ENCODE results near the gene CYP21A2.
"Not testable (repeated sequence)": the region's sequence is repeated elsewhere in the genome, so short reads cannot be mapped to it uniquely, and the experiment has no call there.

The CYP21A2 gene

DNA sequence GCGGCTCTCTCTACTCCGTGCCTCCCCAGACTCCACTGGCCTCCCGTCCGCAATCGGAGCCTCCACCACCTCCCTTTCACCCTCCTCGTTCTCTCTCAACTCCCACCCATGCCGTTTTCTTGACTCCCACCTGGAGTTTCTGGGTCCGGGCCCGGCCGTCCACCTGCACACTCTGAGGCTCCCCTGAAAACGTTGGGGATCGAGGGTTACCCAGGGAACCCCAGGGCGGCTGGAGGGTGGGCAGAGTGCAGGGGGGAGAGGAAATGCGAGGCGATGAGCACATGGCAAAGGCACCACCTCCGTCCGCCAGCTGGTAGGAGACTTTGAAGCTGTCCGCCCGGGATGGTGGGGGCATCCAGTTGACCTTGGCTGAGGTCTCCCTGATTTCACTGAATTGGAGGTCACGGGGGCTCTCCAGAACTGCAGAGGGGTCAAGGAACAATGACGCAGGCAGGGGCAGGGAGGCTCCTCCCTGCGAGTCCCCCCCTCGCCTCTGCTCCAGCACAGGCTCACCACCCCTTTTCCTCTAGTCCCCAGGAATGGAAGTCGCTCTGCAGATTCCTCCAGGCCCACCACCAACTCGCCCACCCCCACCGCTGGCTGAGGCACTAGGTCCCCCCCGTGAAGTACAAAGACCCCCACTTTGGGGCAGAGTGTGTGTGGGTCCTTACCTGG is 27.2 kb upstream of the CYP21A2 start:
- not testable (repeated sequence) for H3K4me3 ChIP-seq (replicated peaks; ENCODE audit: low read depth, low read length); H3K27me3 ChIP-seq (replicated peaks; ENCODE audit: control insufficient read depth, insufficient read depth, low read length); H3K36me3 ChIP-seq (ENCODE audit: control insufficient read depth, insufficient read depth, low read length); DNase-seq (ENCODE audit: extremely low read depth, insufficient read length)

- H3K27me3 ChIP-seq (replicated peaks; ENCODE audit: control insufficient read depth, insufficient read depth, low read length); H3K36me3 ChIP-seq (ENCODE audit: control insufficient read depth, insufficient read depth, low read length); DNase-seq (ENCODE audit: extremely low read depth, insufficient read length); H3K4me3 ChIP-seq (replicated peaks; ENCODE audit: low read depth, low read length): not testable (repeated sequence)
Measured at GRCh38 chr6:32012941-32013617, 25.1 kb upstream of the CYP21A2 start.

- H3K36me3 ChIP-seq (ENCODE audit: control insufficient read depth, insufficient read depth, low read length); DNase-seq (ENCODE audit: extremely low read depth, insufficient read length); H3K27me3 ChIP-seq (replicated peaks; ENCODE audit: control insufficient read depth, insufficient read depth, low read length); H3K4me3 ChIP-seq (replicated peaks; ENCODE audit: low read depth, low read length): not testable (repeated sequence)
Measured at GRCh38 chr6:32013738-32014137, 24.5 kb upstream of the CYP21A2 start.

DNA sequence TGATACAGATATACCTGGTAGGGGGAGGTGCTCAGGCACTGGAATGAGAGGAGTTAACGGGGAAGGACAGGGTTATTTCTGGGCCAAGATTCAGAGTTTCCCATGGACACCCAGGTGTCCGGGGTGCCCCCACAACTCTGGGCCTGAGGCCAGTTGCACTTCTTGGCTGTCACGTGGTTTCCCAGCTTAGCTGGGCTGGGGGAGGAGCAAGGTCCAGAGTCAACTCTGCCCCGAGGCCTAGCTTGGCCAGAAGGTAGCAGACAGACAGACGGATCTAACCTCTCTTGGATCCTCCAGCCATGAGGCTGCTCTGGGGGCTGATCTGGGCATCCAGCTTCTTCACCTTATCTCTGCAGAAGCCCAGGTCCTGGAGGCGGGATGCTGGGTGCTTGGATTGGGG is 23.7 kb upstream of the CYP21A2 start, which contains the start of gene C4B:
TSS of gene C4B (plus strand) at position 249 of the 400 bp plus-strand sequence. CDS start at position 300, 51 bp downstream.
- not testable (repeated sequence) for H3K27me3 ChIP-seq (replicated peaks; ENCODE audit: control insufficient read depth, insufficient read depth, low read length); H3K4me3 ChIP-seq (replicated peaks; ENCODE audit: low read depth, low read length); DNase-seq (ENCODE audit: extremely low read depth, insufficient read length); H3K36me3 ChIP-seq (ENCODE audit: control insufficient read depth, insufficient read depth, low read length)

DNA sequence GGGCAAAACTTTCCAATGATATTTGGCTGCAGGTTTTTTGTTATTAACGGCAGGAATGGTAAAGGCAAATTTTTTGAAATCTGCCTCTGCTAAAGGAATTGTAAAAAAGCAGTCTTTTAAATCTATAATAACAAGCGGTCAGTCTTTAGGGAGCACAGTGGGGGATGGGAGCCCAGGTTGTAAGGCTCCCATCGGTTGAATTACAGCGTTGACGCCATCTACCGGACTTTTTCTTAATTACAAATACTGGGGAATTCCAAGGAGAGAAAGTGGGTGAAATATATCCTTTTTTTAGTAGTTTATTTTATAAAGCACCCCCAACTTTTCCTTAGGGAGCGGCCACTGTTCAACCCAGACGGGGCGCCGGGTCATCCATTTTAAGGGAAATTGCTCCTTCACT is 16.1 kb upstream of the CYP21A2 start:
- DNase-seq (ENCODE audit: extremely low read depth, insufficient read length); H3K36me3 ChIP-seq (ENCODE audit: control insufficient read depth, insufficient read depth, low read length); H3K4me3 ChIP-seq (replicated peaks; ENCODE audit: low read depth, low read length); H3K27me3 ChIP-seq (replicated peaks; ENCODE audit: control insufficient read depth, insufficient read depth, low read length): not testable (repeated sequence)

GRCh38 chr6:32028631-32029030 is 9.6 kb upstream of the CYP21A2 start:
- DNase-seq (ENCODE audit: extremely low read depth, insufficient read length); H3K36me3 ChIP-seq (ENCODE audit: control insufficient read depth, insufficient read depth, low read length); H3K27me3 ChIP-seq (replicated peaks; ENCODE audit: control insufficient read depth, insufficient read depth, low read length); H3K4me3 ChIP-seq (replicated peaks; ENCODE audit: low read depth, low read length): not testable (repeated sequence)

DNA sequence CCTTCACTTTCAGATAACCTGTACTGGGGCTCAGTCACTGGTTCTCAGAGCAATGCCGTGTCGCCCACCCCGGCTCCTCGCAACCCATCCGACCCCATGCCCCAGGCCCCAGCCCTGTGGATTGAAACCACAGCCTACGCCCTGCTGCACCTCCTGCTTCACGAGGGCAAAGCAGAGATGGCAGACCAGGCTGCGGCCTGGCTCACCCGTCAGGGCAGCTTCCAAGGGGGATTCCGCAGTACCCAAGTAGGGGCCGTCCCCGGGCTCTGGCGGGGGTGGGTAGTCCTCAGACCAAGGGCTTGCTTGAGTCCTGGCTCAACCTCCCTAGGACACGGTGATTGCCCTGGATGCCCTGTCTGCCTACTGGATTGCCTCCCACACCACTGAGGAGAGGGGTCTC is 8.7 kb upstream of the CYP21A2 start:
- H3K36me3 ChIP-seq (ENCODE audit: control insufficient read depth, insufficient read depth, low read length), result not testable (repeated sequence)

DNA sequence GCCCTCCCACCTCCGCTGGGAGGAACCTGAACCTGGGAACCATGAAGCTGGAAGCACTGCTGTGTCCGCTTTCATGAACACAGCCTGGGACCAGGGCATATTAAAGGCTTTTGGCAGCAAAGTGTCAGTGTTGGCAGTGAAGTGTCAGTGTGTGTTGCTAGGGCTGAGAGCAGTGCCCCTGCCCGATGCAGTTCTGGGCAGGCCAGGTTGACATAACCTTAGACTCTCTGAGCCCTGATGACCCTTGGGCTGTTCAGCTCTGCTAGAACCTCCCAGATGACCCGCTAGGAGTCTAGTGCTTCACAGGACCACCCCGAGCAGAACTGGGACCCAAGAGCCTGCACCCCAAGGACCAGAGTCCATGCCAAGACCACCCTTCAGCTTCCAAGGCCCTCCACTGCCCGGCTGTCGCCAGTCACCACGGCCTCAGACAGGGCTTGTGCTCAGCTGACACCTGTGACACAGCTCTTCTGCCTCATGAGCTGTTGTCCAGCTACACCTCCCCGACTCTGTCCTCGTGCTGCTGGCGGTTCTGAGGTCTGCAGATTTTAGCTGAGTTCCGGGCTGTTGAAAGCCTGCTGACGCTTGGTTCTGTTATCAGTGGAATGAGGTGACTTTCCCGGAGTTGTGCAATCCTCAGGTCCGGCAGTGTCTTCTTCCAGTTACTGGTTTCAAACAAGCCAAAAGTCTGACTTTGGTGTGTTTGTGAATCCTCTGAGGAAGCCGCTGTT is 2.8 kb upstream of the CYP21A2 start:
- not testable (repeated sequence) for H3K27me3 ChIP-seq (replicated peaks; ENCODE audit: control insufficient read depth, insufficient read depth, low read length); H3K36me3 ChIP-seq (ENCODE audit: control insufficient read depth, insufficient read depth, low read length); H3K4me3 ChIP-seq (replicated peaks; ENCODE audit: low read depth, low read length); DNase-seq (ENCODE audit: extremely low read depth, insufficient read length)

More for the DNA sequence above, 8.7 kb upstream of the CYP21A2 start:
- H3K27me3 ChIP-seq (replicated peaks; ENCODE audit: control insufficient read depth, insufficient read depth, low read length); H3K4me3 ChIP-seq (replicated peaks; ENCODE audit: low read depth, low read length); DNase-seq (ENCODE audit: extremely low read depth, insufficient read length): not testable (repeated sequence)

GRCh38 chr6:32037136-32037535 is 1.1 kb upstream of the CYP21A2 start:
- not testable (repeated sequence) for H3K4me3 ChIP-seq (replicated peaks; ENCODE audit: low read depth, low read length); H3K36me3 ChIP-seq (ENCODE audit: control insufficient read depth, insufficient read depth, low read length); H3K27me3 ChIP-seq (replicated peaks; ENCODE audit: control insufficient read depth, insufficient read depth, low read length); DNase-seq (ENCODE audit: extremely low read depth, insufficient read length)

GRCh38 chr6:32038878-32039277 is 663 bp downstream of the CYP21A2 start:
- H3K27me3 ChIP-seq (replicated peaks; ENCODE audit: control insufficient read depth, insufficient read depth, low read length); H3K4me3 ChIP-seq (replicated peaks; ENCODE audit: low read depth, low read length); DNase-seq (ENCODE audit: extremely low read depth, insufficient read length); H3K36me3 ChIP-seq (ENCODE audit: control insufficient read depth, insufficient read depth, low read length): not testable (repeated sequence)

GRCh38 chr6:32039321-32040274 is 1.4 kb downstream of the CYP21A2 start:
- H3K4me3 ChIP-seq (replicated peaks; ENCODE audit: low read depth, low read length); DNase-seq (ENCODE audit: extremely low read depth, insufficient read length); H3K36me3 ChIP-seq (ENCODE audit: control insufficient read depth, insufficient read depth, low read length); H3K27me3 ChIP-seq (replicated peaks; ENCODE audit: control insufficient read depth, insufficient read depth, low read length): not testable (repeated sequence)

DNA sequence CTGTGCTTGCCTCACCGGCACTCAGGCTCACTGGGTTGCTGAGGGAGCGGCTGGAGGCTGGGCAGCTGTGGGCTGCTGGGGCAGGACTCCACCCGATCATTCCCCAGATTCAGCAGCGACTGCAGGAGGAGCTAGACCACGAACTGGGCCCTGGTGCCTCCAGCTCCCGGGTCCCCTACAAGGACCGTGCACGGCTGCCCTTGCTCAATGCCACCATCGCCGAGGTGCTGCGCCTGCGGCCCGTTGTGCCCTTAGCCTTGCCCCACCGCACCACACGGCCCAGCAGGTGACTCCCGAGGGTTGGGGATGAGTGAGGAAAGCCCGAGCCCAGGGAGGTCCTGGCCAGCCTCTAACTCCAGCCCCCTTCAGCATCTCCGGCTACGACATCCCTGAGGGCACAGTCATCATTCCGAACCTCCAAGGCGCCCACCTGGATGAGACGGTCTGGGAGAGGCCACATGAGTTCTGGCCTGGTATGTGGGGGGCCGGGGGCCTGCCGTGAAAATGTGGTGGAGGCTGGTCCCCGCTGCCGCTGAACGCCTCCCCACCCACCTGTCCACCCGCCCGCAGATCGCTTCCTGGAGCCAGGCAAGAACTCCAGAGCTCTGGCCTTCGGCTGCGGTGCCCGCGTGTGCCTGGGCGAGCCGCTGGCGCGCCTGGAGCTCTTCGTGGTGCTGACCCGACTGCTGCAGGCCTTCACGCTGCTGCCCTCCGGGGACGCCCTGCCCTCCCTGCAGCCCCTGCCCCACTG is 2.3 kb downstream of the CYP21A2 start:
- DNase-seq (ENCODE audit: extremely low read depth, insufficient read length); H3K4me3 ChIP-seq (replicated peaks; ENCODE audit: low read depth, low read length); H3K36me3 ChIP-seq (ENCODE audit: control insufficient read depth, insufficient read depth, low read length); H3K27me3 ChIP-seq (replicated peaks; ENCODE audit: control insufficient read depth, insufficient read depth, low read length): not testable (repeated sequence)

DNA sequence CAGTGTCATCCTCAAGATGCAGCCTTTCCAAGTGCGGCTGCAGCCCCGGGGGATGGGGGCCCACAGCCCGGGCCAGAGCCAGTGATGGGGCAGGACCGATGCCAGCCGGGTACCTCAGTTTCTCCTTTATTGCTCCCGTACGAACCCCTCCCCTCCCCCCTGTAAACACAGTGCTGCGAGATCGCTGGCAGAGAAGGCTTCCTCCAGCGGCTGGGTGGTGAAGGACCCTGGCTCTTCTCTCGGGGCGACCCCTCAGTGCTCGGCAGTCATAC is 2.8 kb downstream of the CYP21A2 start:
- not testable (repeated sequence) for H3K4me3 ChIP-seq (replicated peaks; ENCODE audit: low read depth, low read length); DNase-seq (ENCODE audit: extremely low read depth, insufficient read length); H3K27me3 ChIP-seq (replicated peaks; ENCODE audit: control insufficient read depth, insufficient read depth, low read length); H3K36me3 ChIP-seq (ENCODE audit: control insufficient read depth, insufficient read depth, low read length)
